ENCODE measurements around the gene HEG1. TPM values are rescaled to one million over a fixed set of nuclear protein-coding genes. Genes with fewer than 3 reads are reported as not detected.

HEG1 gene
- total and polyA plus RNA-seq, 2 of the 4 experiments (the other 2 are of a cell fraction): 25.6 to 43.4 TPM

DNA sequence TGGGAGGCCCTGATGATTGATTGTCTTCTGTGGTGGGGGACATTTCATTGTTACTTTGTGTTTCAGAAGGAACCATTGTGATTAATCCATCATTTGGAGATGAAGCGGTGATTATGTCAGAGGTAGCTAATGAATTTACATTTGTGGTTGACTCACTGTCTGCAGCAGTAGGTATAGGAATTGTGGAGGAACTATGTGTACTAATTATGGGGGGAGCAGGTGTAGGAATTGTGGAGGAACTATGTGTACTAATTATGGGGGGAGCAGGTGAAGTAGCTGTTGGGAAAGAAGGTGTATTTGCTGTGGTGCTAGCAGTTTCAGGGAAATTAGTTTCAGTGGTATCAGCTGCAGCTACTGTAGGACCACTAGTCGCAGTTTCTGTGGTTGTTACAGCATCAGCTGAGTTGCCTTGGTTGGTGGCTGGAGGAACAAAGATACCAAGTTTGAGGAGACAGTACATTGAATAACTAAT is 128.2 kb downstream of the HEG1 start:
- Histone ChIP-seq H2AK5ac (ENCODE audit: low read depth, low read length) (peak overlapping the region; percentile 56; the same call in 1 of the 2 replicates), H3K9me1 (ENCODE audit: insufficient read depth, low read length) (peaks cover 4% of the 10 kb centered on the region; the same call in 1 of the 2 replicates), H2BK5ac (ENCODE audit: low read depth, low read length, poor library complexity, severe bottlenecking) (no peak overlapping the region), H3K4me3 (ENCODE audit: insufficient read depth, low read depth, low read length) (no peak overlapping the region), H3K9ac (ENCODE audit: low read depth, low read length) (no peak overlapping the region), H3K27me3 (ENCODE audit: control insufficient read depth, insufficient read depth, low read length) (peaks cover 13% of the 10 kb centered on the region), H4K20me1 (ENCODE audit: insufficient read depth, low read length) (0 out of 2 replicates have a peak, but pooled peaks cover 4% of the 10 kb centered on the region), H3K14ac (replicated peaks; ENCODE audit: low read depth, low read length) (no peak overlapping the region), H3K23ac (ENCODE audit: low read depth, low read length) (peak overlapping the region; percentile 59), H2BK15ac (ENCODE audit: low read depth, low read length) (0 out of 3 replicates have a peak overlapping the region, but pooled peaks have one; percentile 48), H3K36me3 (ENCODE audit: control insufficient read depth, insufficient read depth, low read length) (no peaks in the 10 kb centered on the region), H3K27ac (ENCODE audit: insufficient read depth, low read length) (no peak overlapping the region), H3K18ac (ENCODE audit: low read depth, low read length) (no peak overlapping the region), H4K8ac (ENCODE audit: low read depth in 2 of 2, low read length in 2 of 2) (no peak overlapping the region), H3K56ac (ENCODE audit: extremely low read depth, insufficient read depth, low read length) (no peak overlapping the region), H2BK20ac (ENCODE audit: low read depth, low read length) (no peak overlapping the region), H3K4me2 (ENCODE audit: low read depth, low read length) (no peak overlapping the region), H3K79me1 (ENCODE audit: low read depth in 1 of 2, low read length in 2 of 2) (no peaks in the 10 kb centered on the region), H2BK120ac (ENCODE audit: low read depth, low read length) (no peak overlapping the region), H3K4me1 (ENCODE audit: control insufficient read depth, insufficient read depth, low read length) (peaks cover 2% of the 10 kb centered on the region; the same call in 1 of the 2 replicates), H3K9me3 (ENCODE audit: control insufficient read depth, insufficient read depth, low read length) (no peaks in the 10 kb centered on the region), H4K5ac (ENCODE audit: low read depth, low read length) (no peak overlapping the region), H3K4ac (ENCODE audit: low read depth, low read length) (0 out of 2 replicates have a peak overlapping the region, but pooled peaks have one; percentile 20), H4K91ac (ENCODE audit: insufficient read depth, low read depth, low read length) (no peak overlapping the region), H2AK9ac (replicated peaks; ENCODE audit: low read depth, low read length, poor library complexity) (no peak overlapping the region), H2AFZ (replicated peaks; ENCODE audit: low read length, poor library complexity) (no peak overlapping the region)
- dilution Hi-C loops (cut with HindIII; ENCODE audit: low sequenced_read_pairs, unreplicated experiment): no loop called here
- TF ChIP-seq MXI1 (IDR thresholded peaks at IDR 0.05; ENCODE audit: borderline replicate concordance, low read depth, low read length): no peak
- TF ChIP-seq, protein P1, sequence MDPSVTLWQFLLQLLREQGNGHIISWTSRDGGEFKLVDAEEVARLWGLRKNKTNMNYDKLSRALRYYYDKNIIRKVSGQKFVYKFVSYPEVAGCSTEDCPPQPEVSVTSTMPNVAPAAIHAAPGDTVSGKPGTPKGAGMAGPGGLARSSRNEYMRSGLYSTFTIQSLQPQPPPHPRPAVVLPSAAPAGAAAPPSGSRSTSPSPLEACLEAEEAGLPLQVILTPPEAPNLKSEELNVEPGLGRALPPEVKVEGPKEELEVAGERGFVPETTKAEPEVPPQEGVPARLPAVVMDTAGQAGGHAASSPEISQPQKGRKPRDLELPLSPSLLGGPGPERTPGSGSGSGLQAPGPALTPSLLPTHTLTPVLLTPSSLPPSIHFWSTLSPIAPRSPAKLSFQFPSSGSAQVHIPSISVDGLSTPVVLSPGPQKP (IDR thresholded peaks at IDR 0.05; ENCODE audit: borderline replicate concordance, low read depth, low read length): no peak
- no peak for TF ChIP-seq MAFK (IDR thresholded peaks at IDR 0.05; ENCODE audit: low read depth, low read length)
- no peak for TF ChIP-seq FOS (IDR thresholded peaks at IDR 0.05; ENCODE audit: low read depth, low read length)
- BruUV-seq (replicated peaks): no TSS peak
- intact Hi-C loops (cut with micrococcal nuclease): loop anchor here (1.0 to 10.0 kb wide), 6 partner anchors 59 to 657 kb away; no protein-coding TSS in a partner anchor
- in situ Hi-C loops (cut with MboI; ENCODE audit: low sequenced_read_pairs): loop anchor here (10.0 kb wide), 1 partner anchor 657 kb away; no protein-coding TSS in a partner anchor
- ChIA-PET CTCF (interaction anchor here (0.7 kb wide), 2 partner anchors 263 to 662 kb away, joined by 3 to 6 read pairs; no protein-coding TSS in a partner anchor), POLR2A (ENCODE audit: unreplicated experiment) (no interaction called here)
- DNase-seq (no peak), ATAC-seq (ENCODE audit: low read depth) (no peak)
- WGBS, 2 experiments (ENCODE audit: extremely low coverage in 2 of 2, insufficient read length in 1 of 2): 100% methylated on average over 1 of the region's 2 CpGs; no CpG with 5 or more reads in 1 of the 2 experiments
